Dermis microvascular lymphatic vessel endothelial cell (primary cell): ENCODE measurements around the gene MRPL53. TPM values are rescaled to one million over a fixed set of nuclear protein-coding genes. Genes with fewer than 3 reads are reported as not detected.

Experiments
- DNase-seq, 2 donors: peaks; one replicate each; pipeline versions ENCODE4 v3.0.0 to v3.0.0-alpha.2; 2010; ENCODE audit warnings: low read depth in 2 of 2
- total RNA-seq: library from RNA; depleted of rRNA; stranded (reverse); fragments of >200 nt; gene quantifications from 2 replicates; pipeline ENCODE4 v1.2.1, GENCODE V29; 2014

The MRPL53 gene
- total RNA-seq, result 27.3 and 31.3 TPM in 2 replicates

DNA sequence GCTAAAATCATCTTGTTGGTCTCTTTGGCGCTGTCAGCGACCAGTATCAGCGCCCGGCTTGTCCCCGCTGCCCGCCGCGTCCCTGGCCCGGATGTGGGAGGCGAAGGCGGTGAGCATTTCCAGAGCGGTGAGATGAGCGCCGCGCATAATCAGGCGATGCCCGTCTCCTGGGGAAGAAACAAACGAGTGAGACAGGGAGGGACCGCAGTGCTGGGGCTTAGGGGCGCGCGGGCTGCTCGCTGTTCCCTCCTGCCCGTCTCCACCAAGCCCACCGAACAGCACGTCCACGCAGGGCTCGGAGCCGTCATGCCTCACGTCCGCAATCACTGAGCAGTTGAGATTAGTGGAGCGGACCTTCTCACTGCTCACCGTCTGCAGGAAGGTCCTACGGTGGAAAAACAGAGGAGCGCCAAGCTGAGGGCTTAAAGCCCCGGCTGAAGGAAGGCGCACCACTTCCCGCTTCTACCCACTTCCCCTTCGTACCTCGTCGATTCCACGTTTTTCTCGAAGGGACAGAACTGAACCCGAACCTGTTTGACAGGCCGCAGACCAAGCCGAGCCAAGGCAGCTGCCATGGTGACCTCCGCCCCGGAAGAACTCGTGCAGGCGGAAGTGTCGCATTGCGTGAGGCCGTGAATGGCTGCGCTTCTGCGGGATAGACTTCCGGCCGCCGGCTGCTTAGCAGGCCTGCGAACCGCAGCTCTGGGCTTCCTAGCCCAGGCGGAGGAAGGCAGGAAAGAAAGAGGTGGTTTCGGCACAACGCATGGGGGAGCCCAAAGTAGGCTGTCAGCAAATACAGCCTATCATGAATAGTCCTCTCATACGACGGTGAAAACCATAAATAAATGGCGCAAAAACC is at the start of gene MRPL53:
Gene MRPL53 (minus strand): TSS at position 595 of the 859 bp plus-strand sequence. CDS start 20 bp downstream, at position 575.
- peak; percentile 87 to 94 for DNase-seq

DNA sequence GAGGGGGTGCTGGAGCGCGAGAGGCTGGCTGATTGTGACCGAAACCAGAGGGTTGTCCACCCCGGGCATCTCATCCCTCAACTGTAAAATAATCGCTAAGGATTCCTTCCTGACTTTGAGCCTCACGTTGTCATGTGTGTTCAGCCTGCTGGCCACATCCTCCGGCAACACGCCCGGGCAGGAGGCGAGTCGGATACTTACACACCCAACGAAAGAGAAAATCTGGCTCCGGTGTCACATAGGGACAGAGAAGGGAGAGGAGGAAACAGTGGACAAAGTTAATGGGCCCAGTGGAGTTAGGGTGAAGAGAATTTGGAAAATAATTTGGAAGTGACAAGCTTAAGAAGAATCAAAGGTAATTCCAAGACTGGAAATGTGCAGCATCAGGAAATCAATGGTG is 44.2 kb upstream of the MRPL53 start:
- no peak for DNase-seq

DNA sequence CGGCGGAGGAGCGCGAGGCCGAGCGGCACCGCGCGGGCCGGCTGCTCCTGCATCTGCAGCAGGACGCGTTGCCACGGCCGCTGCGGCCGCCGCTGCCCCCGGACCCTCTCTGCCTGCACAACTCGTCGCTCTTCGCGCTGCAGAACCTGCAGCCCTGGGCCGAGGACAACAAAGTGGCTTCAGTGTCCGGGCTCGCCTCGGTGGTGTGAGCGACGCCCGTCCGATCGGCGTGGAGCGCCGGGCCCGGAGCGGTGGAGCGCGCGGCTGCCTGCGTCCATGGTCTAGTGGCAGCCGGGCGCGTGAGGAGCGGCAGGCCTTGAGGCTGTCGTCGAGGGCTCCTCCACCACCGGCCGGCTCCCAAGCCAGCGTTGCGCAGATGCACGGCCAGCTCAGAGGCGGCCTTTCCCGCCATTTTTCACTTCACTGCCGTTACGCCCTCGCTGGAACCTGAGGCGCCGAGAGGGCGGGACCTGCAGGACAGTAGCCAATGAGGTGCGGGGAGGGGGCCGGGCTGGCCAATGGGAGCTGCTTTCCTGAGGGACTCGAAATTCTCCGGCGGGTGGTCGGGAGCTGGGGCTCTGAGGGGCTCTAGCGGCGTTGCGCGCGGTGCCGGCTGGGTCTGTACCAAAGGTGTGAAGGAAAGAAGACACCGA is 43.6 kb upstream of the MRPL53 start:
- peak in 1 of 2 donors; percentile 70 for DNase-seq

DNA sequence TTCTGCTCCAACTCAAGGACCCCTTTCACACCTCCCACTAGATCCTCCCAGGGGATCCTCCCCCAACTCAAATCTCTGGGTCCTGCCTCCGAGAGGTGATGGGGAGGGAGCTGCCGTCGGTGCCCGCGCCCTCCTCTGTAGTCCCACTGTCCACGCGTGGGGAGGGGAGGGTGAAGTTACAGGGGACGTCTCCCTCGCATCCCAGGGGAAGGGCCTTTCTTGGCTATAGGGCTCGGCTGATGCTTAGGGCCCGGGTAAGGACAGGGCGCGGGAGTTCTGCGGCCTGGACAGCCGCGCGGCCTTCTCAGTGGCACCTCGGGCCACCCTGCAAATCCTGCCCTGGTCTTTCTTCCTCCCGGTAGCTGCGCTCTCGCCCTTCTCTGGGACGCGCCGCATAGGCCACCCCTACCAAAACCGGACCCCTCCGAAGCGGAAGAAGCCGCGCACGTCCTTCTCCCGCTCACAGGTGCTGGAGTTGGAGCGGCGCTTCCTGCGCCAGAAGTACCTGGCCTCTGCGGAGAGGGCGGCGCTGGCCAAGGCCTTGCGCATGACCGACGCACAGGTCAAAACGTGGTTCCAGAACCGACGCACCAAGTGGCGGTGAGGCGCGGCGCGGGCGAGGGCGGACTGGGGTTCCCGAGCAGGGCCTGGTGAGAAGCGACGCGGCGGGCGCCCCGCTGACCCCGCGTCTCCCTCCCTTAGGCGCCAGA is 42.9 kb upstream of the MRPL53 start:
- no peak for DNase-seq

DNA sequence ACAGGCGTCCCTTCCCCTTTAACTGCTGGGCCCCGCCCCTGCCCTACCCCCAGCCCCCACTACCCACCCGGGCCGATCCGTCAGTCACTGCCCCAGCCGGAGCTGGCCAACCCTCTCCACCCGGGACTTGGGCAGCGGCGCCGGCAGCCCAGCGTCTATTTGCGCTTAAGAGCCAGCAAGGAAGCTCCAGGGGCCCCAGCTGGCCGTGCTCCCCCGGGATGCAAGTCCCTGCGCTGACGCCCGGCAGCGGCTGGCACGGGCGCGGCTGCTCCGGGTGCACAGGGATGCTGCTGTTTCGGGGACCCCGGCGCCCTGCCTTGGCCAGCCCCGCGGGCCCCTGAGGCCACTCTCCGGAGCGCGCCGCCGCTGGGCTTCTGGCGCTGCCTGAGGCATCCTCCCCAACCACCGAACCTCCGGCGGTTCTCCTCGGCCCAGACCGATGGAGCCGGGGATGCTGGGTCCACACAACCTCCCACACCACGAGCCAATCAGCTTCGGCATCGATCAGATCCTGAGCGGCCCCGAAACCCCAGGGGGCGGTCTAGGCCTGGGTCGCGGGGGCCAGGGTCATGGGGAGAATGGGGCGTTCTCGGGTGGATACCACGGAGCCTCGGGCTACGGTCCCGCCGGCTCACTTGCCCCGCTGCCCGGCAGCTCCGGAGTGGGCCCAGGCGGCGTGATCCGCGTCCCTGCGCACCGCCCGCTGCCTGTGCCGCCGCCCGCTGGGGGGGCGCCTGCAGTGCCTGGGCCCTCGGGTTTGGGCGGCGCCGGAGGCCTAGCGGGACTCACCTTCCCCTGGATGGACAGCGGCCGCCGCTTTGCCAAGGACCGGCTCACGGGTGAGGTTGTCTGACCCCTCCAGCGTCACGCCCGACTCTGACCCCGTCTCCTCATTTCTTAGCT is 42.1 kb upstream of the MRPL53 start, which contains the start of gene TLX2:
Gene TLX2 (plus strand): TSS at position 83 of the 903 bp plus-strand sequence. CDS start 357 bp downstream, at position 440.
- DNase-seq, result no peak

DNA sequence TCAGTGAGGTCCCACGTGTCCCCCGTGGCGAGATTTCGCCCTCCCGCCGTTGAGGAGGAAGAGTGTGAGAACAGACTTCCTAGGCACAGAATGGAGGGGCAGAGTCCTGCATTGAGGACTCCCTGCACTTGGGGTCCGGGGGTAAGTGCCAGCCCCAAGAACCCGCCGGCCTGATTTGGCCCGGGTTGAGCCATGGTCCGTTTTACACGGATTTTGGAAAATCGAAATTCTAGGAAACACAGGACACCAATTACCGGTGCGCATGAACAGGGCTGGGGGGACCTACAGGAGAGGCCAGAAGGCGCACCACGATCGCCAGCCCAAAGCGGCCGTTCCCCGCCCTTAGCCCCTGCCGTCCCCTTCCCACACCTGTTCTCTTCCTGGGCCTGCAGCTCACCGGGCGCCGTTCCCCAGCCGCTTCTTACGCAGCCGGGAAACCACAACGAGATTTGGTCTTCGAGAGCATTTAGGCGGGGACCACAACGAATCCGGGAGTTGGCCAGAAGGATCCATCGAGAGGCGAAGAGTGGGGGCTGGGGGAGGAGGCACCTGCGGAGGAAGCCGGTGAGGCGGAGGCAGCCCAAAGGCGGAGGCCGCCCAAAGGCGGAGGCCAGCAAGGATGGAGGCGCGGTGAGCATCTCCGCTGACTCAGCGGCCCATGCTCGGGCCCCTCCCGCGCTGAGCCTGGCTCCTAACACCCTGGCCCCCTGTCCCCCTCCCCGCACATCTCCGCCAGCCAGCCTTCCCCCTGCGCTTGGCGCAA is 41.3 kb upstream of the MRPL53 start:
- DNase-seq, result no peak

DNA sequence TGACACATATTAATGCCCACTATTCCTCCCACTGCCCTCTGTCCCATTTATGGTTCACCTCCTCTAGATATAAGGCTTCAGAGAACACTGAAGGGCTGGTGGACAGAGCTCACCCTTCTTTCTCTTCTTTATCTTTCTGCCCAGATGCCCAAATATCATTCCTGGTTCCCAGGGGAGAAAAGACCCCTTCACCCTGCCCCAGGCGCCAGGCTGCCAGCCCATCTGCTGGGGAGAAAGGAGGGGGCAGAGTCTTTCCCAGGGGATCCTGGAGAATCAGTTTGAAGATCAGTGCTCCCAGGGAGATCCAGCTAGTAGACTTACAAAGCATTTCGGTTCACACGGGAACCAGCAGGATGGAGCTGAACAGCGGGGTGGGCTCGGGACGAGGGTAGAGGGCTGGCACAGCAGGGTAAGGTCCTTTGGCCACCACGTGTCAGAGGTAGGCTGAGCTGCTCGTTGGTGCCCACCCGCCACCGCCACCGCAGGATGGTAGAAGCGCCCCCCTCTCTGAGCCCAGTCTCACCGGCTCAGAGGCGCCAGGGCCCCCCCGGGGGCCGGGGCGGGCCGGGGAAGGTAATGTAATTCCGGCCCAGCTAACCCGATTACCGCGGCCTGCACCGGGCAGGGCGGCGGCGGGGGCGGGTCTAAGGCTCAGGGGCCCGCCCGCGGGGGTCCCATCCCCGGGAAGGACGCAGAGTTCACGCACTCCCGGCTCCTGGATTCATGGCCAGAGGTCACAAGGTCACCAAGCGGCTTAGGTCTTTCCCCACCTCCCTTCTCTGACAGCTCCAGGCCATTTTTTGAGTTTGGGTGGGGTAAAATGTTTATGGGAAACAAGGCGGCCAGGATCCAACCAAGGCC is 40.5 kb upstream of the MRPL53 start:
- DNase-seq, result no peak

DNA sequence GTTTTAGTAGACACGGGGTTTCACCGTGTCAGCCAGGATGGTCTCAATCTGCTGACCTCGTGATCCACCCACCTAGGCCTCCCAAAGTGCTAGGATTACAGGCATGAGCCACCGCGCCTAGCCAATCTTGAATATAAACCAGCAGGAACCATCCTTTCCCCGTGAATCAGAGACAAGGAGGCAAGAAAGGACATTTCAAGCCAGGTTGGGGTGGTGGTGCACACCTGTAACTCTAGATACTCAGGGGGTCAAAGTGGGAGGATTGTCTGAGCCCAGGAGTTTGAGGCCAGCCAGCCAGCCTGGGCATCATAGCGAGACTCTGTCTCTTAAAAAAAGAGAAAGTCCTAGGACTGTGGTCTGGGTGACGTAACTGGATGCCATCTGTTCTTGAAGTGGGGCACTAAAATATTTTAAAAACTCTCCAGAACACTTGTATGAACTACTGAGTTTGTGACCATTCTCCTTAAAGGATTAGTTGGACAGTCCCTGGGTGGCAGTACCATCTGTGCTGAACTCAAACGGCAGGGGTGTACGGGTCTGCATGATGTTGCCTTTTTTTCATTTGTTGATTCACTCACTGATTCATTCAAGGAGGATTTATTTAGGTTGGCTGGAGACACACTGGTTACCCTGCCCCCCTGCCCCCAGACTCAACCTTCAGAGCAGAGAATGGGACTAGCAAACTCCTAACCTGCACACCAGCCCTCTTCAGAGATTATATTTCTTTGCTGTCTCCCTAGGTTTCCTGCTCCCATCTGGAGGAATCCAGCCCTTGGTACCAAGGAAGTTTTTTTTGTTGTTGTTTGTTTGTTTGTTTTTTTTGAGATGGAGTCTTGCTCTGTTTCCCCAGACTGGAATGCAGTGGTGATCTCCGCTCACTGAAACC is 38.9 kb upstream of the MRPL53 start:
- no peak for DNase-seq

DNA sequence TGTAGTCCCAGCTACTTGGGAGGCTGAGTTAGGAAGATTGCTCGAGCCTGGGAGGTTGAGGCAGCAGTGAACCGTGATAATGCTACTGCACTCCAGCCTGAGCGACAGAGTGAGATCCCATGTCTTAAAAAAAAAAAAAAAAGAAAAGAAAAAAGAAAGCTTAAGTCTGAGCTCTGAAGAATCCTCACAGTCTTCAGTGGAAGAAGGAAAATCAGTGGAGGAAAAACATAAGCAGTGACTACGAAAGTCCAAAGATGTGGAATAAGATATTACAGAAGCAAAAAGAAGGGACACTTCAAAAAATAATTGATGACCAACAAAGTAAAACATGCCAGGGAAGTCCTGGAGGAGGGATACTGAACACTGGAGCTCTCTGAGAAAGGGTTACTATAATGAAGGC is 37.8 kb upstream of the MRPL53 start:
- no peak for DNase-seq

DNA sequence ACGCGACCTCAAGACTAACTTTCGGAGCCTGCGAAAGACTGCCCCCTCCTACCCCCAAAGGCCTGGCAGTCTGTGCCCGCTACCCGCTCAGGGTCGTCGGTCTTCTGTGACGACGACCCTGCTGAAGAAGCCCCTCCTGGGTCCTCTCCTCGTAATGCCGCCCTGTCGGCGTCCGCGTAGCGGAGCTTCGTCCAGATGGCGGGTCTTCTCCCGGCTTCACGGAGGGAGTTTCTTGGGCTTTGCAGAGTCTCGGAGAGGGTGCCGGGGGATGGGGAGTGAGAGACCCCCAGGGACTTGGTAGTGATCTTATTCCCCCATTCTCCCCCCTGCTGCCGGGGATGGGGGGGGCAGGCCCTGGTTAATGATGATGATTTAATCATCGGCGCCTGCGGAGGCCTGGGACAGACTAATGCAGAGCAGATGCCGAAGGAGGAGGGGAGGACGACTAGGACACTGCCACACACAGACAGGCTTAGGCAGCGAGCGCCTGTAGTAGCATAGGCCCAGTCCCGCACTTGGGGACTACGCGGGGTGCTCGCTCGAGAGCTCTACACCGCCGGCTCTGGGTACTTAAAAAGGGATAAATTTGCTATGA is 35.5 kb upstream of the MRPL53 start:
- DNase-seq, result no peak

DNA sequence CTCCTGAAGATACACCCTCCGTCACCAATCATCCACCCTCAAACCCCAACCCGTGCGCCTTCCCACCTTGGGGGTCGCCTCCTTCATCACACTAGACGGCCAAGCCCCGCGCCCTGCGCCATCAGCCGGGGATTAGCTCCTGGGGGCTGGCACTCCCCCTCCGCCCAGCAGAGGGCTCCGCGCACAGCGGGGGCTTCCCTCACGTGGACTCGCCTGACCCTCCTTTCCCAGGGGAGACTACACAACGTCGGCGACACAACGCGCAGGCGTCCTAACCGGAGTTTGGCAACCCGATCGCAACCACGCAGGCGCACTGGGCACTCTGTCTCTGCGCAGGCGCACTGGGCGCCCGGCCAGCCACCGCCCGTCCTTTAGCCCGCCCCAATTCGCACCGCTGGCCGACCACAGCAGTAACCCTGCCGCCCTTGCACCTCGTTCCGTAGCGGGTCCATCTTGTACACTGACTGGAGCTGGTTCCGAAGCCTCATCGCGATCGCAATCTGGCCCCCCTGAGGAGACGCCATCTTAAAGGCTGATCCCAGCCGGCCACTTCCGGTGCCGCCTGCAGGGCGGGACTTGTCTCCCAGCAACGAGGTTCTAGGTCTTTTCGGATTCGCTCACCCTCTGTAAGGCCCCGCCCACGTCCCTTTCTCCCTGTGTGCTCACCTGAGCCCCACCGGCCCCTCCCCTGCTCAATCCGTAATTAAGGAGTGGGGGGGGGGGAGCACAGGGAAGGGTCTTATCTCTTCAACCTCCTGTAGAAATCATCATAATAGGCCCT is 34.9 kb upstream of the MRPL53 start, which contains the start of gene PCGF1:
Gene PCGF1 (minus strand): TSS at position 551 of the 781 bp plus-strand sequence. CDS start 27 bp downstream, at position 524.
- DNase-seq, result peak; percentile 94 to 97

DNA sequence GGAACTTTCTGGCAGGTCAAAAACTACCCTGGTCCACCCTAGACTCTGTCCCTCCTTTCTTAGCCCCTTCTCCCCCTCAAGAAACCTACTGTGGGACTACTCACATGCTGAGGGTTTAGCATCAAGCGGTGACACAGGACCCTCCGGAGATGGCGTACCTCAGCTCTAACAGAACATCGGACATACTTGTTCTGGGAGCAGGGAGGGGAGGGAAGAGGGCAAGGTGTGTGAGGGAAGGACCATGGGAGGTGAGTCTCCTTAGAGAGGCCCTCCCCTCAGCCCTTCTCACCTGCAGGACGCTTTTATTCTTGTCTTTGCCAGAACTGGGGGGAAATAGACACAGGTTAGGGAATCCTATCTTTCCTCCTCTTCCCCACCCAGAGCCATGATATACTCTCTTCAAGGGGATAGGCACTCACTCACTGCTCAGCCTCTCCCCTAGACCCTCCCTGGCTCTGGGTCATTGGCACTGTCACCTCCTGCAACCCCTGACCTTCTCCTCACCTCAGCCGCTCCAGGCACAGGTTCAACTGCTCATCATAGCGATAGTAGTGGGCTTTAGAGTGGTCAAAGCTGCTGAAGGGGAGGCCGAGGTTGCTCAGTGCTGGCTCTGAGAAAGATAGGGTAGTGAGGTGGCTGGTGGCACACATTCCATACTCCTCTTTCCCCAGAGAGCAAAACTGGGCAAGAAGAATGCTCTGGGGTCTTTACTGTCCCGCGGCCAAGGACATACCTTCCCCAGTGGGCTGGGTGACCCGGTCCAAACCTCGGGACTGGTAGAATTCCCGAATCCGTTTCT is 33.2 kb upstream of the MRPL53 start:
- no peak for DNase-seq

DNA sequence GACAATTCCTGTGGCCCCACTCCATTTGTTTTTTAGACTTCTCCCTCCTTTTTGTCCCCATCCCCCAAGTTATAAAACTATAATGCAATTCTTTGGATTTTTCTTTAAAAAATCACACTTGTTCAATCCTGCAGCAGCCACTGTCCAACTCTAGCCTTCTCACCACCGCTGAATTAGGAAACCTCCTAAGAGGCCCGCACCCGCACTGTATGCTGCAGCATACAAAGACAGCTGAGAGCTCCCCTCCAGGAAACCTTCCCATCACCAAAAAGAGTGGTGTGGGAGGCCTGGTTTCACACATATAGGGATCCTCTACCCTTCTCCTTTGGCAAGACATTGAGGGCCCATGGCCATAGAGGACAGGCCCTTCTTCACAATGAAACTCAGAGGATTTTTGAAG is 32.1 kb upstream of the MRPL53 start:
- DNase-seq, result no peak

DNA sequence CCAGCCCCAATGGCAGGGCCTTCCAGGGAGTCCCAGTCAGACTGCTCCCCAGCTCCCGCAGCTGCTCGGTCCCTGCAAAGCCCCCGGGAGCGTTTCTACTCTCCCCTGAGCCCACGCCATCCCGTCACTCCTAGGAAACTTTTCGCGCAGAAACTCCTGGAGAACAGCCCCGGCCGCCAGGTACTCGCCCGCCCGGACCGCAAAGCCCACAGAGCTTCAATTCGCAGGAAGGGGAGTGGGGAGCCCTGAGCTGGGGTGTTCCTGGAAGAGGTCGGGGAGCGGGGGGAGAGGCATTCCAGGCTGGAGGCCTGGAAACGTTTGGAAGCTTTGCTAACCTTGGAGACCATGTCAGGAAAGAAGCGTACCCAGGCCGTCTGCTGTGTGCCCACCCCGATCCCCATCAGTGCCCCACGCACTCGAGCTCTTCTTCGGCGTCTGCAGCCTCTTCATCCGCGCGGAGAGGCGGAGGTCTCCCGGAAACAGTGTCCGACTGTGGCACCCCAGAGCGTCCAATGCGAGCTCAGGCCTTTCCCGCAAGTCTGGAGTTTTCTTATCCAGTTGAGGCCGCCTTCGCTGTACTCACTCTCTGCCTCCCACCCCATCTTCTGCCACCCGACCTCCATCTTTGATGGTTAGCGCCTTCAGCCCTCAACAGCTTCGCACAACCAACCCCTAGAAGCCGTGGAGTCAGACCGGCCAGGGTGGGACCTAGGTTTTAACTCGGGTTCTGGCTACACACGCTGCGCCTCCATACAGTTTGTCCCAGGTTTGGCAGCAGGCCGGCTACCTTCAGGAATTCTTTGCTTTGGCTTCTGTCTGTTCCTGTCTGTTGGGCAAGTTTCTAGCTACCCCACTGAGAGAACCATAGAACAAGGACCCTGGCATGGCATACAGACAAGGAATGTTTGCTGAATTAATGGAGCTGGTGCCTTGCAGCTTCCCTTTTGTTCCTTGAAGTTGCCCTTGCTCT is 31.3 kb upstream of the MRPL53 start:
- DNase-seq, result no peak
